Endothelial cell of umbilical vein (primary cell): ENCODE data around the gene PLD6. TPM values are rescaled to one million over a fixed set of nuclear protein-coding genes. Genes with fewer than 3 reads are reported as not detected.

Experiments
- BruUV-seq: library from RNA; stranded (reverse); fragments of 400-500 nt; replicated peaks from 2 replicates; lab custom pipeline; 2021; lab: Mats Ljungman, UMichigan
- CTCF ChIA-PET: fragments of 300-600, 350-600 bp; sonication (Branson Sonifier 250); formaldehyde crosslinking; loops from one replicate; lab custom pipeline; 2021; ENCODE audit warnings: antibody characterized with exemption, inconsistent platforms; lab: Charles Lee
- POLR2A ChIA-PET: fragments of 300-600, 350-600 bp; sonication (Branson Sonifier 250); formaldehyde crosslinking; loops from one replicate; lab custom pipeline; 2021; ENCODE audit warnings: antibody characterized with exemption, inconsistent platforms; lab: Charles Lee
- DNase-seq: peaks from one replicate; pipeline ENCODE4 v3.0.0-alpha.2; 2011; ENCODE audit warnings: low read depth, low spot score
- FAIRE-seq: peaks from 2 replicates; lab custom pipeline; 2011; peaks lifted over from hg19 to GRCh38; lab: Jason Lieb, UNC
- H2AFZ ChIP-seq: 2 replicates; pipeline ENCODE4 v1.6.0; 2012; ENCODE audit warnings: low read depth, low read length, control low read depth, inconsistent platforms
- H3K27ac ChIP-seq: 2 replicates; pipeline ENCODE4 v1.5.1; 2011; ENCODE audit warnings: low read depth, mild to moderate bottlenecking, control low read depth, low read length, moderate library complexity; ENCODE audit not compliant: insufficient read depth
- H3K27me3 ChIP-seq, 2 experiments: 2 replicates each; pipeline versions ENCODE4 v1.6.0 to v1.6.1; 2011; ENCODE audit warnings: low read length in 2 of 2, mixed read lengths in 1 of 2; ENCODE audit not compliant: control insufficient read depth in 2 of 2, insufficient read depth in 2 of 2
- H3K36me3 ChIP-seq, 2 experiments: 2 replicates in 1 of 2; 3 replicates in 1 of 2; pipeline ENCODE4 v1.5.1; 2011; ENCODE audit warnings: low read length in 2 of 2, mild to moderate bottlenecking in 1 of 2, moderate library complexity in 1 of 2; ENCODE audit not compliant: control insufficient read depth in 2 of 2, insufficient read depth in 2 of 2; ENCODE audit errors: extremely low read depth in 1 of 2
- H3K4me1 ChIP-seq: 3 replicates; pipeline ENCODE4 v1.5.1; 2011; ENCODE audit warnings: mild to moderate bottlenecking, low read length; ENCODE audit not compliant: control insufficient read depth, insufficient read depth; ENCODE audit errors: extremely low read depth
- H3K4me2 ChIP-seq: 2 replicates; pipeline ENCODE4 v1.6.1; 2011; ENCODE audit warnings: low read length, control low read depth, mixed read lengths; ENCODE audit not compliant: insufficient read depth
- H3K4me3 ChIP-seq, 3 experiments: fragments of 200-600 bp in 1 of 3; sonication (generic), shearing (Covaris generic) in 1 of 3; replicated peaks in 1 of 3; 2 replicates each; pipeline ENCODE4 v1.5.1; 2011 to 2016; ENCODE audit warnings: control low read depth in 3 of 3, low read length in 3 of 3, mild to moderate bottlenecking in 2 of 3, inconsistent platforms in 1 of 3, low read depth in 1 of 3, moderate library complexity in 1 of 3; ENCODE audit not compliant: insufficient read depth in 1 of 3
- H3K79me2 ChIP-seq: 2 replicates; pipeline ENCODE4 v1.6.0; 2012; ENCODE audit warnings: low read length, inconsistent platforms; ENCODE audit not compliant: control insufficient read depth, insufficient read depth
- H3K9ac ChIP-seq: replicated peaks from 2 replicates; pipeline ENCODE3; 2011; ENCODE audit warnings: low read length, control low read depth; ENCODE audit not compliant: insufficient read depth; ENCODE audit errors: extremely low read depth
- H3K9me1 ChIP-seq: replicated peaks from 3 replicates; pipeline ENCODE4 v1.6.0; 2011; ENCODE audit warnings: mild to moderate bottlenecking, low read length; ENCODE audit not compliant: control insufficient read depth, insufficient read depth; ENCODE audit errors: extremely low read depth
- H3K9me3 ChIP-seq: replicated peaks from 2 replicates; pipeline ENCODE4 v1.5.1; 2012; ENCODE audit warnings: low read length, inconsistent platforms; ENCODE audit not compliant: control insufficient read depth, insufficient read depth
- H4K20me1 ChIP-seq: replicated peaks from 2 replicates; pipeline ENCODE3; 2011; ENCODE audit warnings: mild to moderate bottlenecking, low read length; ENCODE audit not compliant: control insufficient read depth, insufficient read depth; ENCODE audit errors: extremely low read depth
- EZH2 ChIP-seq: IDR thresholded peaks from 2 replicates; pipeline ENCODE4 v1.6.1; 2012; ENCODE audit warnings: borderline replicate concordance, low read depth, mild to moderate bottlenecking, moderate library complexity, low read length, inconsistent platforms; ENCODE audit not compliant: severe bottlenecking
- GATA2 ChIP-seq: IDR thresholded peaks from 2 replicates; pipeline ENCODE4 v1.7.0; 2011; ENCODE audit warnings: low read depth, mild to moderate bottlenecking, moderate library complexity, mixed read lengths, low read length; ENCODE audit not compliant: insufficient read length, insufficient read depth
- JUN ChIP-seq: IDR thresholded peaks from 2 replicates; pipeline ENCODE4 v1.6.1; 2011; ENCODE audit warnings: borderline replicate concordance, low read depth; ENCODE audit not compliant: insufficient read length, insufficient read depth
- MAX ChIP-seq: IDR thresholded peaks from 2 replicates; pipeline ENCODE4 v1.6.1; 2011; ENCODE audit not compliant: insufficient read depth, insufficient read length
- POLR2A ChIP-seq: IDR thresholded peaks from 2 replicates; pipeline ENCODE4 v1.6.1; 2012; ENCODE audit warnings: low read depth, mild to moderate bottlenecking, control low read depth, low read length
- POLR2AphosphoS5 ChIP-seq: IDR thresholded peaks from 2 replicates; pipeline ENCODE4 v1.6.1; 2012; ENCODE audit warnings: low read depth, mild to moderate bottlenecking, control low read depth, low read length, moderate library complexity; ENCODE audit not compliant: insufficient read depth
- dilution Hi-C: fragments of 300-500 bp; cut with MboI; formaldehyde crosslinking; loops from one replicate; pipeline ENCODE4 v1.15.0; 2019; ENCODE audit warnings: low sequenced_read_pairs; ENCODE audit not compliant: extremely low pct_ligation_motif_present
- intact Hi-C: fragments of 100-400 bp; cut with micrococcal nuclease; formaldehyde crosslinking; loops from one replicate; pipeline ENCODE4 v1.10.0; 2022
- polyA plus RNA-seq, 4 experiments: library from polyadenylated mRNA; depleted of rRNA in 3 of 4; stranded (reverse) in 3 of 4; unstranded in 1 of 4; fragments of >200 nt; gene quantifications; 2 replicates each; pipeline versions ENCODE4 v1.2.1 to v1.2.3, GENCODE V29; 2011 to 2012; ENCODE audit warnings: missing spikeins in 1 of 4
- total RNA-seq: library from RNA; stranded (reverse); gene quantifications from 2 replicates; pipeline ENCODE4 v1.2.3, GENCODE V29; 2021

Gene PLD6
- total and polyA plus RNA-seq, 2 donors (not counting 3 experiments of a cell fraction or from before 2014, with no cell fraction given): 2.9 to 4.4 TPM

- Histone ChIP-seq H2AFZ (peak overlapping the region; percentile 32), H3K4me1 (peaks cover 13% of the 10 kb centered on the region), H3K36me3 (peaks cover 0 to 2% of the 10 kb centered on the region in 2 experiments), H3K4me3 (no peak overlapping the region), H3K4me2 (no peak overlapping the region), H3K27me3 (no peaks in the 10 kb centered on the region), H3K9me3 (no peaks in the 10 kb centered on the region), H3K79me2 (no peaks in the 10 kb centered on the region), H4K20me1 (no peaks in the 10 kb centered on the region), H3K27ac (no peak overlapping the region), H3K9ac (no peak overlapping the region), H3K9me1 (no peaks in the 10 kb centered on the region)
- dilution Hi-C loops: no loop called here
- intact Hi-C loops: loop anchor here (5.0 kb wide), 2 partner anchors 205 to 610 kb away; no protein-coding TSS in a partner anchor
- POLR2A ChIA-PET: no interaction called here
- FAIRE-seq: no peak
- CTCF ChIA-PET: interaction anchor here (1.1 to 1.8 kb wide), 2 partner anchors 34 to 65 kb away, joined by 3 to 5 read pairs; no protein-coding TSS in a partner anchor
- TF ChIP-seq POLR2A (no peak), EZH2 (no peak), MAX (no peak), JUN (no peak)
- no TSS peak for BruUV-seq
- no peak for DNase-seq
Observed at GRCh38 chr17:17206913-17207335, 791 bp upstream of the PLD6 start.

GRCh38 chr17:17205368-17206123 is 587 bp downstream of the PLD6 start:
- CTCF ChIA-PET: interaction anchor here (0.7 to 2.5 kb wide), 5 partner anchors 14 to 205 kb away, joined by 3 to 8 read pairs (median 5); no protein-coding TSS in a partner anchor
- peak; percentile 67 for FAIRE-seq
- dilution Hi-C loops: no loop called here

More at GRCh38 chr17:17205368-17206123, 587 bp downstream of the PLD6 start:
- Histone ChIP-seq H3K79me2 (no peaks in the 10 kb centered on the region), H3K4me1 (peaks cover 13% of the 10 kb centered on the region), H3K4me2 (peak overlapping the region; percentile 86), H3K36me3 (no peaks in the 10 kb centered on the region), H3K27ac (no peak overlapping the region), H3K9me1 (no peaks in the 10 kb centered on the region), H2AFZ (peak overlapping the region; percentile 93), H3K9me3 (no peaks in the 10 kb centered on the region), H3K4me3 (peak overlapping the region; percentile 36 to 53 (median 48)), H3K27me3 (no peaks in the 10 kb centered on the region), H4K20me1 (no peaks in the 10 kb centered on the region), H3K9ac (peak overlapping the region; percentile 52)
- DNase-seq: peak; percentile 41
- POLR2A ChIA-PET: no interaction called here
- BruUV-seq: no TSS peak
- intact Hi-C loops: loop anchor here (1.0 to 5.0 kb wide), 4 partner anchors 8 to 612 kb away; no protein-coding TSS in a partner anchor
- TF ChIP-seq GATA2 (no peak), MAX (peak; percentile 36), POLR2AphosphoS5 (no peak)
